GM12878 (cell line): Measurements from ENCODE around the gene SEMA5A. TPM values are rescaled to one million over a fixed set of nuclear protein-coding genes. Genes with fewer than 3 reads are reported as not detected.

Experiments used
- ATAC-seq: fragments of 200-7000 bp; cut with Tn5 transposase; 3 replicates; pipeline ENCODE4 v1.9.1; 2020; ENCODE audit warnings: mild to moderate bottlenecking, moderate library complexity
- BruUV-seq: library from RNA; stranded (reverse); fragments of 400-500 nt; replicated peaks from 2 replicates; lab custom pipeline; 2021; lab: Mats Ljungman, UMichigan
- CTCF ChIA-PET: fragments of 300-600 bp; sonication (Branson Sonifier 250); formaldehyde crosslinking; extraction: SDS; loops from one replicate; lab custom pipeline; 2021; ENCODE audit warnings: inconsistent platforms; lab: Yijun Ruan, JAX
- POLR2A ChIA-PET: fragments of 350-600 bp; formaldehyde crosslinking; extraction: SDS; loops from one replicate; lab custom pipeline; 2021; ENCODE audit warnings: inconsistent platforms; lab: Charles Lee
- RAD21 ChIA-PET: fragments of 300-600 bp; sonication (Branson Sonifier 250); formaldehyde crosslinking; loops from one replicate; lab custom pipeline; 2023; ENCODE audit warnings: antibody characterized with exemption; ENCODE audit not compliant: unreplicated experiment; lab: Charles Lee
- SMC1A ChIA-PET: fragments of 300-600 bp; sonication (Branson Sonifier 250); formaldehyde crosslinking; loops from one replicate; lab custom pipeline; 2023; ENCODE audit not compliant: unreplicated experiment, uncharacterized antibody; lab: Charles Lee
- DNase-seq: peaks from one replicate; pipeline ENCODE4 v3.0.0-alpha.2; 2011; ENCODE audit warnings: low read depth, low spot score
- FAIRE-seq: peaks from 3 replicates; lab custom pipeline; 2011; peaks lifted over from hg19 to GRCh38; lab: Jason Lieb, UNC
- H2AFZ ChIP-seq: 2 replicates; pipeline ENCODE4 v1.6.0; 2011; ENCODE audit warnings: low read depth, low read length, control low read depth; ENCODE audit not compliant: control insufficient read depth
- H3K27ac ChIP-seq: 2 replicates; pipeline ENCODE4 v1.5.1; 2011; ENCODE audit warnings: control low read depth; ENCODE audit not compliant: control insufficient read depth, insufficient read depth
- H3K27me3 ChIP-seq, 2 experiments: replicated peaks in 1 of 2; 2 replicates each; pipeline versions ENCODE4 v1.6.0 to v1.6.1; 2011; ENCODE audit warnings: low read length in 1 of 2; ENCODE audit not compliant: control insufficient read depth in 2 of 2, insufficient read depth in 2 of 2
- H3K36me3 ChIP-seq, 2 experiments: 2 replicates each; pipeline ENCODE4 v1.5.1; 2011; ENCODE audit warnings: low read length in 1 of 2; ENCODE audit not compliant: control insufficient read depth in 2 of 2, insufficient read depth in 2 of 2
- H3K4me1 ChIP-seq: 2 replicates; pipeline ENCODE4 v1.6.1; 2011; ENCODE audit warnings: mild to moderate bottlenecking, low read length, moderate library complexity, mixed read lengths; ENCODE audit not compliant: control insufficient read depth, insufficient read depth
- H3K4me2 ChIP-seq: 2 replicates; pipeline ENCODE4 v1.6.0; 2011; ENCODE audit warnings: control low read depth; ENCODE audit not compliant: control insufficient read depth, insufficient read depth
- H3K4me3 ChIP-seq: fragments of 200-600 bp; sonication (generic); 2 replicates; pipeline ENCODE4 v1.5.1; 2016
- H3K79me2 ChIP-seq: 2 replicates; pipeline ENCODE4 v1.6.0; 2011; ENCODE audit warnings: low read length; ENCODE audit not compliant: control insufficient read depth, insufficient read depth
- H3K9ac ChIP-seq: 2 replicates; pipeline ENCODE4 v1.8.0; 2011; ENCODE audit warnings: low read length, control low read depth, mixed read lengths; ENCODE audit not compliant: control insufficient read depth, insufficient read depth
- H3K9me3 ChIP-seq: replicated peaks from 3 replicates; pipeline ENCODE4 v1.5.1; 2011; ENCODE audit warnings: mild to moderate bottlenecking, low read length; ENCODE audit not compliant: control insufficient read depth, insufficient read depth
- H4K20me1 ChIP-seq: 2 replicates; pipeline ENCODE4 v1.6.0; 2011; ENCODE audit not compliant: control insufficient read depth, insufficient read depth
- CREM ChIP-seq: IDR thresholded peaks from 2 replicates; pipeline ENCODE4 v1.6.1; 2014; ENCODE audit warnings: antibody characterized with exemption, low read depth
- IRF5 ChIP-seq: fragments of 450-650 bp; IDR thresholded peaks from 2 replicates; pipeline ENCODE4 v1.6.1; 2017; ENCODE audit warnings: borderline replicate concordance
- NFYB ChIP-seq: IDR thresholded peaks from 2 replicates; pipeline ENCODE4 v1.6.1; 2011; ENCODE audit warnings: low read depth, mild to moderate bottlenecking, low read length, improper control_type of control experiment, moderate library complexity; ENCODE audit not compliant: insufficient read depth
- RFX5 ChIP-seq: IDR thresholded peaks from 2 replicates; pipeline ENCODE4 v1.6.1; 2011; ENCODE audit warnings: low read depth, low read length, improper control_type of control experiment
- ZNF592 ChIP-seq: fragments of 450-650 bp; IDR thresholded peaks from 2 replicates; pipeline ENCODE4 v1.6.1; 2017; ENCODE audit warnings: mild to moderate bottlenecking, moderate library complexity
- WGBS: methylation state at CpG from one replicate; pipeline ENCODE4 v1.1.6; 2016; ENCODE audit warnings: low lambda C conversion rate; ENCODE audit not compliant: insufficient replicate concordance, insufficient coverage; ENCODE audit errors: missing lambda C conversion rate; 5-methylcytosine and 5-hydroxymethylcytosine counted together
- in situ Hi-C: fragments of 300-500 bp; cut with MboI; formaldehyde crosslinking; loops from 9 replicates; pipeline ENCODE4 v1.14.3; 2018; ENCODE audit warnings: mixed read lengths
- intact Hi-C: fragments of 100-400 bp; cut with micrococcal nuclease; formaldehyde crosslinking; loops from one replicate; pipeline ENCODE4 v1.14.2; 2022; ENCODE audit not compliant: unreplicated experiment
- polyA plus RNA-seq, 11 experiments: library from polyadenylated mRNA; depleted of rRNA in 4 of 11; unstranded in 6 of 11; stranded (reverse) in 5 of 11; fragments of >200 nt; fragmentation: Nextera tagmentation in 4 of 11; fragmentation: Illumina TruSeq in 1 of 11; extraction: Ambion mirVana in 4 of 11; extraction: Trizol in 1 of 11; gene quantifications; 1 replicate in 1 of 11; 2 replicates in 10 of 11; pipeline versions ENCODE4 v1.2.1 to v1.2.3, GENCODE V29; 2011 to 2016; ENCODE audit warnings: inconsistent platforms in 2 of 11, missing spikeins in 2 of 11, low read depth in 1 of 11
- total RNA-seq, 4 experiments: library from RNA; depleted of rRNA in 3 of 4; stranded (reverse); fragments of >200 nt in 3 of 4; fragmentation: Illumina TruSeq in 1 of 4; extraction: Trizol in 1 of 4; gene quantifications; 2 replicates each; pipeline versions ENCODE4 v1.2.1 to v1.2.3, GENCODE V29; 2013 to 2021

Gene SEMA5A
- total and polyA plus RNA-seq, 10 of the 15 experiments (the other 5 are each of a cell fraction or from before 2014, with no cell fraction given), result 0.03 to 2.4 (median 0.09) TPM; not detected in 1

GRCh38 chr5:9543311-9543920, 2.5 kb downstream of the SEMA5A start:
- in situ Hi-C loops, result loop anchor here (25.0 kb wide), 1 partner anchor 1631 kb away; no protein-coding TSS in a partner anchor
- WGBS, result 47% methylated on average over 10 of the region's 10 CpGs
- BruUV-seq, result no TSS peak

More at GRCh38 chr5:9543311-9543920, 2.5 kb downstream of the SEMA5A start:
- H3K4me1 ChIP-seq, result peaks cover 3% of the 10 kb centered on the region; the same call in 1 of the 2 replicates
- no peak overlapping the region for H3K9ac ChIP-seq
- RAD21 ChIA-PET, result interaction anchor here (0.9 to 1.1 kb wide), 3 partner anchors 10 to 182 kb away, joined by 3 to 5 read pairs (median 4); no protein-coding TSS in a partner anchor
- no peak overlapping the region for H3K4me2 ChIP-seq
- H4K20me1 ChIP-seq, result no peaks in the 10 kb centered on the region
- CTCF ChIA-PET, result interaction anchor here (0.7 to 2.4 kb wide), 15 partner anchors 8 to 1616 kb away, joined by 3 to 21 read pairs (median 4); no protein-coding TSS in a partner anchor
- POLR2A ChIA-PET, result interaction anchor here (0.7 kb wide), 2 partner anchors 50 to 91 kb away, joined by 3 read pairs; no protein-coding TSS in a partner anchor
- DNase-seq (no peak), FAIRE-seq (no peak), ATAC-seq (no peak)
- H3K9me3 ChIP-seq, result no peaks in the 10 kb centered on the region
- no peaks in the 10 kb centered on the region for H3K36me3 ChIP-seq
- peaks cover 1 to 9% of the 10 kb centered on the region in 2 experiments for H3K27me3 ChIP-seq
- no peak overlapping the region for H3K27ac ChIP-seq
- no peak for TF ChIP-seq ZNF592
- no peak for TF ChIP-seq IRF5
- no peak for TF ChIP-seq RFX5
- no peak for TF ChIP-seq CREM
- no peak for TF ChIP-seq NFYB
- no peak overlapping the region for H3K4me3 ChIP-seq
- H2AFZ ChIP-seq, result no peak overlapping the region
- intact Hi-C loops, result loop anchor here (10.0 kb wide), 1 partner anchor 329 kb away; no protein-coding TSS in a partner anchor
- SMC1A ChIA-PET, result interaction anchor here (0.6 to 2.0 kb wide), 5 partner anchors 14 to 339 kb away, joined by 3 to 4 read pairs (median 3); no protein-coding TSS in a partner anchor
- H3K79me2 ChIP-seq, result no peaks in the 10 kb centered on the region
